GM23338 (cell line): ENCODE results near the gene ZBED5. TPM values are rescaled to one million over a fixed set of nuclear protein-coding genes. Genes with fewer than 3 reads are reported as not detected.

Source experiments
- ATAC-seq: fragments of 200-7000 bp; cut with Tn5 transposase; 3 replicates; pipeline ENCODE4 v1.9.1; 2020
- DNase-seq: peaks from one replicate; pipeline ENCODE4 v3.0.0-alpha.2; 2015; ENCODE audit warnings: low spot score
- H2AFZ ChIP-seq: fragments of 200-600 bp; sonication (generic); 2 replicates; pipeline ENCODE4 v1.8.0; 2016; ENCODE audit warnings: antibody characterized with exemption, mild to moderate bottlenecking, moderate library complexity
- H3F3A ChIP-seq: fragments of 200-600 bp; sonication (generic); replicated peaks from 2 replicates; pipeline ENCODE4 v1.8.0; 2017; ENCODE audit warnings: antibody characterized with exemption, mixed run types, low read depth
- H3K27ac ChIP-seq: fragments of 200-600 bp; sonication (generic); 2 replicates; pipeline ENCODE4 v1.6.1; 2016; ENCODE audit warnings: low read depth
- H3K27me3 ChIP-seq: fragments of 200-600 bp; sonication (generic); 2 replicates; pipeline ENCODE4 v1.8.0; 2016; ENCODE audit warnings: mild to moderate bottlenecking, mixed run types, moderate library complexity; ENCODE audit not compliant: insufficient read depth
- H3K36me3 ChIP-seq: fragments of 200-600 bp; sonication (generic); 2 replicates; pipeline ENCODE4 v1.8.0; 2016; ENCODE audit warnings: mild to moderate bottlenecking; ENCODE audit not compliant: insufficient read depth
- H3K4me1 ChIP-seq: fragments of 200-600 bp; sonication (generic); 2 replicates; pipeline ENCODE4 v1.8.0; 2016; ENCODE audit warnings: mild to moderate bottlenecking, moderate library complexity; ENCODE audit not compliant: insufficient read depth
- H3K4me2 ChIP-seq: fragments of 200-600 bp; sonication (generic); 2 replicates; pipeline ENCODE4 v1.7.1; 2017; ENCODE audit warnings: mixed run types
- H3K4me3 ChIP-seq: fragments of 200-600 bp; sonication (generic); 2 replicates; pipeline ENCODE4 v1.6.1; 2016; ENCODE audit warnings: mixed run types
- H3K79me2 ChIP-seq: fragments of 200-600 bp; sonication (generic); replicated peaks from 2 replicates; pipeline ENCODE4 v1.8.0; 2017; ENCODE audit warnings: mild to moderate bottlenecking; ENCODE audit not compliant: insufficient read depth
- H3K9me2 ChIP-seq: fragments of 200-600 bp; sonication (generic); 2 replicates; pipeline ENCODE4 v1.8.0; 2017; ENCODE audit not compliant: insufficient read depth
- H4K20me1 ChIP-seq: fragments of 200-600 bp; sonication (generic); replicated peaks from 2 replicates; pipeline ENCODE4 v1.8.0; 2017; ENCODE audit warnings: mild to moderate bottlenecking; ENCODE audit not compliant: insufficient read depth
- H3K27ac Mint-ChIP-seq: 2 replicates; pipeline ENCODE4 v1.8.0; 2020; ENCODE audit warnings: inconsistent platforms, mild to moderate bottlenecking, moderate library complexity, mixed read lengths
- H3K27me3 Mint-ChIP-seq: 3 replicates; pipeline ENCODE4 v1.8.0; 2022; ENCODE audit warnings: low read depth, mild to moderate bottlenecking, moderate library complexity, mixed read lengths, inconsistent platforms; ENCODE audit not compliant: insufficient read depth, poor library complexity
- H3K36me3 Mint-ChIP-seq: 3 replicates; pipeline ENCODE4 v1.8.0; 2021; ENCODE audit warnings: low read depth, mild to moderate bottlenecking, inconsistent platforms, moderate library complexity, mixed read lengths
- H3K4me1 Mint-ChIP-seq: 3 replicates; pipeline ENCODE4 v1.8.0; 2020; ENCODE audit warnings: mild to moderate bottlenecking, inconsistent platforms, mixed read lengths
- H3K4me3 Mint-ChIP-seq: 3 replicates; pipeline ENCODE4 v1.8.0; 2021; ENCODE audit warnings: moderate library complexity, mild to moderate bottlenecking, inconsistent platforms, mixed read lengths
- H3K9me3 Mint-ChIP-seq: 3 replicates; pipeline ENCODE4 v1.8.0; 2020; ENCODE audit warnings: moderate library complexity, mild to moderate bottlenecking, inconsistent platforms, mixed read lengths
- CREB1 ChIP-seq: fragments of 250-450 bp; sonication (Bioruptor Pico); IDR thresholded peaks from 2 replicates; pipeline ENCODE4 v1.5.0; 2020; ENCODE audit warnings: low read depth, mild to moderate bottlenecking, moderate library complexity
- EZH2 ChIP-seq: fragments of 200-600 bp; sonication (generic); IDR thresholded peaks from one replicate; pipeline ENCODE4 v1.8.0; 2017; ENCODE audit warnings: antibody characterized with exemption, mild to moderate bottlenecking, low read depth; ENCODE audit not compliant: unreplicated experiment
- EZH2phosphoT487 ChIP-seq: fragments of 200-600 bp; sonication (generic); IDR thresholded peaks from one replicate; pipeline ENCODE4 v1.8.1; 2018; ENCODE audit warnings: antibody characterized with exemption; ENCODE audit not compliant: unreplicated experiment
- JUNB ChIP-seq: IDR thresholded peaks from one replicate; pipeline ENCODE4 v1.6.1; 2016; ENCODE audit warnings: antibody characterized with exemption; ENCODE audit not compliant: unreplicated experiment
- NANOG ChIP-seq: IDR thresholded peaks from 2 replicates; pipeline ENCODE4 v1.6.1; 2016; ENCODE audit warnings: antibody characterized with exemption, borderline replicate concordance
- POLR2AphosphoS5 ChIP-seq: IDR thresholded peaks from 2 replicates; pipeline ENCODE4 v1.6.1; 2016; ENCODE audit warnings: antibody characterized with exemption, low read depth
- STAT1 ChIP-seq: IDR thresholded peaks from one replicate; pipeline ENCODE4 v1.6.1; 2016; ENCODE audit warnings: antibody characterized with exemption; ENCODE audit not compliant: unreplicated experiment
- ZNF114 ChIP-seq: fragments of 250-450 bp; sonication (Bioruptor Pico); IDR thresholded peaks from 2 replicates; pipeline ENCODE4 v1.5.0; 2020; ENCODE audit warnings: mild to moderate bottlenecking, moderate library complexity
- ZNF331 ChIP-seq: fragments of 250-450 bp; sonication (Bioruptor Pico); IDR thresholded peaks from 2 replicates; pipeline ENCODE4 v1.5.0; 2020; ENCODE audit warnings: low read depth, mild to moderate bottlenecking, moderate library complexity
- polyA plus RNA-seq: library from polyadenylated mRNA; unstranded; fragments of >200 nt; fragmentation: Nextera tagmentation; extraction: Ambion mirVana; gene quantifications from 2 replicates; pipeline ENCODE4 v1.2.1, GENCODE V29; 2016
- total RNA-seq: library from RNA; depleted of rRNA; stranded (reverse); fragments of >200 nt; shearing (Covaris generic); gene quantifications from 2 replicates; pipeline ENCODE4 v1.2.3, GENCODE V29; 2014
- TF ChIP-seq, protein P1 (sequence below): fragments of 250-450 bp; sonication (Bioruptor Pico); IDR thresholded peaks from 2 replicates; pipeline ENCODE4 v1.5.0; 2020; ENCODE audit warnings: mild to moderate bottlenecking, moderate library complexity
- TF ChIP-seq, protein P2 (sequence below): IDR thresholded peaks from 2 replicates; pipeline ENCODE4 v1.6.1; 2016; ENCODE audit warnings: antibody characterized with exemption
- TF ChIP-seq, protein P3 (sequence below), 2 experiments: fragments of 200-600 bp in 1 of 2; sonication (generic) in 1 of 2; conservative IDR thresholded peaks; 2 replicates each; pipeline versions ENCODE4 v1.5.1 to v1.6.1; 2016 to 2017; ENCODE audit warnings: antibody characterized with exemption in 2 of 2, low read depth in 2 of 2, mild to moderate bottlenecking in 2 of 2, moderate library complexity in 1 of 2
- TF ChIP-seq, protein P4 (sequence below): IDR thresholded peaks from one replicate; pipeline ENCODE4 v1.6.1; 2018; ENCODE audit warnings: antibody characterized with exemption; ENCODE audit not compliant: unreplicated experiment

ZBED5 gene
- total and polyA plus RNA-seq, 2 experiments from 2014 or later = 54.1 to 56.3 TPM

DNA sequence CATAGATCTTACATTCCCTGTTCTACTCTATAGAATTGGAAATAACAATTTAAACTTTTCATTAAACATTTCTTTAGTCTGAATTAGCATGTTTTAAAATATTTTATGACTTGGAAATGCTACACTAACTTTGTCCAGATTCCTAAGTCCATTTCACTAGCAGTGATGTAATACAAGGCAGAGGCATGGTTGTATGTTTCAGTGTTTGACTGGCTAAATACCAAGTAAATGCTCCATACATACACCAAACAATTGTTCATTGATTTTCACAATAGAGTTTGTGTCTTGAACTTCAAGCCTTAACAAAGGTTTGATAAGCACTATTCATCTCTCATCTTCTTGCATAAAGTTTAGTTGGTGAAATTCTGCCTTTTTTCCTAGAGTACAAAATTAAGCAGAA lies 13.5 kb downstream of the ZBED5 start:
- no peaks in the 10 kb centered on the region for H3K79me2 ChIP-seq
- no peak overlapping the region for H3K27ac ChIP-seq
- peaks cover 6% of the 10 kb centered on the region for H3K4me1 Mint-ChIP-seq
- H3K27me3 ChIP-seq = no peaks in the 10 kb centered on the region
- no peak for ATAC-seq
- no peak overlapping the region for H3K4me3 Mint-ChIP-seq
- no peaks in the 10 kb centered on the region for H3K36me3 ChIP-seq
- H4K20me1 ChIP-seq = no peaks in the 10 kb centered on the region
- no peaks in the 10 kb centered on the region for H3K9me2 ChIP-seq
- no peaks in the 10 kb centered on the region for H3F3A ChIP-seq
- H3K27me3 Mint-ChIP-seq = peaks cover 2% of the 10 kb centered on the region
- no peaks in the 10 kb centered on the region for H3K36me3 Mint-ChIP-seq
- H2AFZ ChIP-seq = no peak overlapping the region
- no peak overlapping the region for H3K4me3 ChIP-seq
- H3K27ac Mint-ChIP-seq = no peak overlapping the region
- no peaks in the 10 kb centered on the region for H3K9me3 Mint-ChIP-seq
- no peaks in the 10 kb centered on the region; the same call in 1 of the 2 replicates for H3K4me1 ChIP-seq
- TF ChIP-seq CREB1 (CRISPR knock-in tag) (no peak), EZH2 (no peak), POLR2AphosphoS5 (no peak), ZNF114 (CRISPR knock-in tag) (no peak), ZNF331 (no peak), JUNB (no peak), NANOG (no peak), EZH2phosphoT487 (no peak), STAT1 (no peak)
- TF ChIP-seq, protein P1, sequence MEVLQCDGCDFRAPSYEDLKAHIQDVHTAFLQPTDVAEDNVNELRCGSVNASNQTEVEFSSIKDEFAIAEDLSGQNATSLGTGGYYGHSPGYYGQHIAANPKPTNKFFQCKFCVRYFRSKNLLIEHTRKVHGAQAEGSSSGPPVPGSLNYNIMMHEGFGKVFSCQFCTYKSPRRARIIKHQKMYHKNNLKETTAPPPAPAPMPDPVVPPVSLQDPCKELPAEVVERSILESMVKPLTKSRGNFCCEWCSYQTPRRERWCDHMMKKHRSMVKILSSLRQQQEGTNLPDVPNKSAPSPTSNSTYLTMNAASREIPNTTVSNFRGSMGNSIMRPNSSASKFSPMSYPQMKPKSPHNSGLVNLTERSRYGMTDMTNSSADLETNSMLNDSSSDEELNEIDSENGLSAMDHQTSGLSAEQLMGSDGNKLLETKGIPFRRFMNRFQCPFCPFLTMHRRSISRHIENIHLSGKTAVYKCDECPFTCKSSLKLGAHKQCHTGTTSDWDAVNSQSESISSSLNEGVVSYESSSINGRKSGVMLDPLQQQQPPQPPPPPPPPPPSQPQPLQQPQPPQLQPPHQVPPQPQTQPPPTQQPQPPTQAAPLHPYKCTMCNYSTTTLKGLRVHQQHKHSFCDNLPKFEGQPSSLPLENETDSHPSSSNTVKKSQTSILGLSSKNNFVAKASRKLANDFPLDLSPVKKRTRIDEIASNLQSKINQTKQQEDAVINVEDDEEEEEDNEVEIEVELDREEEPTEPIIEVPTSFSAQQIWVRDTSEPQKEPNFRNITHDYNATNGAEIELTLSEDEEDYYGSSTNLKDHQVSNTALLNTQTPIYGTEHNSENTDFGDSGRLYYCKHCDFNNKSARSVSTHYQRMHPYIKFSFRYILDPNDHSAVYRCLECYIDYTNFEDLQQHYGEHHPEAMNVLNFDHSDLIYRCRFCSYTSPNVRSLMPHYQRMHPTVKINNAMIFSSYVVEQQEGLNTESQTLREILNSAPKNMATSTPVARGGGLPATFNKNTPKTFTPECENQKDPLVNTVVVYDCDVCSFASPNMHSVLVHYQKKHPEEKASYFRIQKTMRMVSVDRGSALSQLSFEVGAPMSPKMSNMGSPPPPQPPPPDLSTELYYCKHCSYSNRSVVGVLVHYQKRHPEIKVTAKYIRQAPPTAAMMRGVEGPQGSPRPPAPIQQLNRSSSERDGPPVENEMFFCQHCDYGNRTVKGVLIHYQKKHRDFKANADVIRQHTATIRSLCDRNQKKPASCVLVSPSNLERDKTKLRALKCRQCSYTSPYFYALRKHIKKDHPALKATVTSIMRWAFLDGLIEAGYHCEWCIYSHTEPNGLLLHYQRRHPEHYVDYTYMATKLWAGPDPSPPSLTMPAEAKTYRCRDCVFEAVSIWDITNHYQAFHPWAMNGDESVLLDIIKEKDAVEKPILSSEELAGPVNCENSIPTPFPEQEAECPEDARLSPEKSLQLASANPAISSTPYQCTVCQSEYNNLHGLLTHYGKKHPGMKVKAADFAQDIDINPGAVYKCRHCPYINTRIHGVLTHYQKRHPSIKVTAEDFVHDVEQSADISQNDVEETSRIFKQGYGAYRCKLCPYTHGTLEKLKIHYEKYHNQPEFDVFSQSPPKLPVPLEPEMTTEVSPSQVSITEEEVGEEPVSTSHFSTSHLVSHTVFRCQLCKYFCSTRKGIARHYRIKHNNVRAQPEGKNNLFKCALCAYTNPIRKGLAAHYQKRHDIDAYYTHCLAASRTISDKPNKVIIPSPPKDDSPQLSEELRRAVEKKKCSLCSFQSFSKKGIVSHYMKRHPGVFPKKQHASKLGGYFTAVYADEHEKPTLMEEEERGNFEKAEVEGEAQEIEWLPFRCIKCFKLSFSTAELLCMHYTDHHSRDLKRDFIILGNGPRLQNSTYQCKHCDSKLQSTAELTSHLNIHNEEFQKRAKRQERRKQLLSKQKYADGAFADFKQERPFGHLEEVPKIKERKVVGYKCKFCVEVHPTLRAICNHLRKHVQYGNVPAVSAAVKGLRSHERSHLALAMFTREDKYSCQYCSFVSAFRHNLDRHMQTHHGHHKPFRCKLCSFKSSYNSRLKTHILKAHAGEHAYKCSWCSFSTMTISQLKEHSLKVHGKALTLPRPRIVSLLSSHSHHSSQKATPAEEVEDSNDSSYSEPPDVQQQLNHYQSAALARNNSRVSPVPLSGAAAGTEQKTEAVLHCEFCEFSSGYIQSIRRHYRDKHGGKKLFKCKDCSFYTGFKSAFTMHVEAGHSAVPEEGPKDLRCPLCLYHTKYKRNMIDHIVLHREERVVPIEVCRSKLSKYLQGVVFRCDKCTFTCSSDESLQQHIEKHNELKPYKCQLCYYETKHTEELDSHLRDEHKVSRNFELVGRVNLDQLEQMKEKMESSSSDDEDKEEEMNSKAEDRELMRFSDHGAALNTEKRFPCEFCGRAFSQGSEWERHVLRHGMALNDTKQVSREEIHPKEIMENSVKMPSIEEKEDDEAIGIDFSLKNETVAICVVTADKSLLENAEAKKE (CRISPR knock-in tag) = no peak
- TF ChIP-seq, protein P2, sequence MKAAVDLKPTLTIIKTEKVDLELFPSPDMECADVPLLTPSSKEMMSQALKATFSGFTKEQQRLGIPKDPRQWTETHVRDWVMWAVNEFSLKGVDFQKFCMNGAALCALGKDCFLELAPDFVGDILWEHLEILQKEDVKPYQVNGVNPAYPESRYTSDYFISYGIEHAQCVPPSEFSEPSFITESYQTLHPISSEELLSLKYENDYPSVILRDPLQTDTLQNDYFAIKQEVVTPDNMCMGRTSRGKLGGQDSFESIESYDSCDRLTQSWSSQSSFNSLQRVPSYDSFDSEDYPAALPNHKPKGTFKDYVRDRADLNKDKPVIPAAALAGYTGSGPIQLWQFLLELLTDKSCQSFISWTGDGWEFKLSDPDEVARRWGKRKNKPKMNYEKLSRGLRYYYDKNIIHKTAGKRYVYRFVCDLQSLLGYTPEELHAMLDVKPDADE = no peak
- TF ChIP-seq, protein P3, sequence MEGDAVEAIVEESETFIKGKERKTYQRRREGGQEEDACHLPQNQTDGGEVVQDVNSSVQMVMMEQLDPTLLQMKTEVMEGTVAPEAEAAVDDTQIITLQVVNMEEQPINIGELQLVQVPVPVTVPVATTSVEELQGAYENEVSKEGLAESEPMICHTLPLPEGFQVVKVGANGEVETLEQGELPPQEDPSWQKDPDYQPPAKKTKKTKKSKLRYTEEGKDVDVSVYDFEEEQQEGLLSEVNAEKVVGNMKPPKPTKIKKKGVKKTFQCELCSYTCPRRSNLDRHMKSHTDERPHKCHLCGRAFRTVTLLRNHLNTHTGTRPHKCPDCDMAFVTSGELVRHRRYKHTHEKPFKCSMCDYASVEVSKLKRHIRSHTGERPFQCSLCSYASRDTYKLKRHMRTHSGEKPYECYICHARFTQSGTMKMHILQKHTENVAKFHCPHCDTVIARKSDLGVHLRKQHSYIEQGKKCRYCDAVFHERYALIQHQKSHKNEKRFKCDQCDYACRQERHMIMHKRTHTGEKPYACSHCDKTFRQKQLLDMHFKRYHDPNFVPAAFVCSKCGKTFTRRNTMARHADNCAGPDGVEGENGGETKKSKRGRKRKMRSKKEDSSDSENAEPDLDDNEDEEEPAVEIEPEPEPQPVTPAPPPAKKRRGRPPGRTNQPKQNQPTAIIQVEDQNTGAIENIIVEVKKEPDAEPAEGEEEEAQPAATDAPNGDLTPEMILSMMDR (conservative IDR thresholded peaks at IDR 0.05; ENCODE audit: low read depth in 2 of 2) = no peak
- TF ChIP-seq, protein P4, sequence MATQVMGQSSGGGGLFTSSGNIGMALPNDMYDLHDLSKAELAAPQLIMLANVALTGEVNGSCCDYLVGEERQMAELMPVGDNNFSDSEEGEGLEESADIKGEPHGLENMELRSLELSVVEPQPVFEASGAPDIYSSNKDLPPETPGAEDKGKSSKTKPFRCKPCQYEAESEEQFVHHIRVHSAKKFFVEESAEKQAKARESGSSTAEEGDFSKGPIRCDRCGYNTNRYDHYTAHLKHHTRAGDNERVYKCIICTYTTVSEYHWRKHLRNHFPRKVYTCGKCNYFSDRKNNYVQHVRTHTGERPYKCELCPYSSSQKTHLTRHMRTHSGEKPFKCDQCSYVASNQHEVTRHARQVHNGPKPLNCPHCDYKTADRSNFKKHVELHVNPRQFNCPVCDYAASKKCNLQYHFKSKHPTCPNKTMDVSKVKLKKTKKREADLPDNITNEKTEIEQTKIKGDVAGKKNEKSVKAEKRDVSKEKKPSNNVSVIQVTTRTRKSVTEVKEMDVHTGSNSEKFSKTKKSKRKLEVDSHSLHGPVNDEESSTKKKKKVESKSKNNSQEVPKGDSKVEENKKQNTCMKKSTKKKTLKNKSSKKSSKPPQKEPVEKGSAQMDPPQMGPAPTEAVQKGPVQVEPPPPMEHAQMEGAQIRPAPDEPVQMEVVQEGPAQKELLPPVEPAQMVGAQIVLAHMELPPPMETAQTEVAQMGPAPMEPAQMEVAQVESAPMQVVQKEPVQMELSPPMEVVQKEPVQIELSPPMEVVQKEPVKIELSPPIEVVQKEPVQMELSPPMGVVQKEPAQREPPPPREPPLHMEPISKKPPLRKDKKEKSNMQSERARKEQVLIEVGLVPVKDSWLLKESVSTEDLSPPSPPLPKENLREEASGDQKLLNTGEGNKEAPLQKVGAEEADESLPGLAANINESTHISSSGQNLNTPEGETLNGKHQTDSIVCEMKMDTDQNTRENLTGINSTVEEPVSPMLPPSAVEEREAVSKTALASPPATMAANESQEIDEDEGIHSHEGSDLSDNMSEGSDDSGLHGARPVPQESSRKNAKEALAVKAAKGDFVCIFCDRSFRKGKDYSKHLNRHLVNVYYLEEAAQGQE = no peak
- DNase-seq = no peak
- H3K4me2 ChIP-seq = no peak overlapping the region
